Neural progenitor cell (in vitro differentiated cells): ENCODE measurements around the gene BGN.

Source experiments
- EZH2 ChIP-seq: fragments of 200-600 bp; sonication (generic); IDR thresholded peaks from 2 replicates; pipeline ENCODE4 v1.6.1; 2017; ENCODE audit warnings: antibody characterized with exemption, mild to moderate bottlenecking, moderate library complexity
- TF ChIP-seq, protein P1 (sequence below): fragments of 200-600 bp; sonication (generic); IDR thresholded peaks from 2 replicates; pipeline ENCODE4 v1.5.1; 2017; ENCODE audit warnings: antibody characterized with exemption, mild to moderate bottlenecking

DNA sequence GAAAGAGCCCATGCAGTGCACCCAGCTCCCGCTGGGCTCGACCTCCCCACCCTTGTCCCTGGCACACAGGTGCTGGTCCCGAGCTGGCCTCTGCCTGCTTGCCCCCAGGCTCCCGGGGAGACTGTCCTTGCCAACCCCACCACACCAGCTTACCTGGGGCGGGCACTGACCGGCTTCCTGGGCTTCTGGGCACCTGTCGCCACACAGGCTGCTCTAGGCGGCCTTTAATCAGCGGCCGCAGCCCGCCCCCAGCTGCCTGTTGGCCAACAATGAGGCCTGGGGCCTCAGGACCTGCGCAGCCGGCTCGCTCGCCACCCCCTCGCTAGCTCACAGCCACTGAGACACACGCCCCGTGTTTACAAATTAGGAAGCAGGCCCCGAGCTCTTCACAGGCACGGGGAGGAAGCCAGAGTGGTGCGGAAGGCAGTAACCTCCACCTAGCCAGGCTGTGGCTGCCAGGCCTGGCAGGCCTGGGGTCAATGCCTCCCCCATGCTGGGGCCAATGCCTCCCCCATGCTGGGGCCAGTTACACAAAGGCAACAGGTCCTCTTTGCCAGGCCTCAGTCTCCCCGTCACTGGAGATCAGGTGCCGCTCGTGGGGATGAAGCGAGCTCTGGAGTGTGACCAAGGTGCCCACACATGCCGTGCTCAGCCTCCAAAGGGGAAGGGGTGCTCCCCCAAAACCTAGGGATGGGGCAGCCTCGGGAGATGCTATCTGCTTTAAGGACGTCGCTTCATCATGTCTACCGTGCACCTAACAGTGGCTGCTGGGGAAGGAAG is 48.7 kb upstream of the BGN start, which contains the start of gene TREX2:
- TF ChIP-seq, protein P1, sequence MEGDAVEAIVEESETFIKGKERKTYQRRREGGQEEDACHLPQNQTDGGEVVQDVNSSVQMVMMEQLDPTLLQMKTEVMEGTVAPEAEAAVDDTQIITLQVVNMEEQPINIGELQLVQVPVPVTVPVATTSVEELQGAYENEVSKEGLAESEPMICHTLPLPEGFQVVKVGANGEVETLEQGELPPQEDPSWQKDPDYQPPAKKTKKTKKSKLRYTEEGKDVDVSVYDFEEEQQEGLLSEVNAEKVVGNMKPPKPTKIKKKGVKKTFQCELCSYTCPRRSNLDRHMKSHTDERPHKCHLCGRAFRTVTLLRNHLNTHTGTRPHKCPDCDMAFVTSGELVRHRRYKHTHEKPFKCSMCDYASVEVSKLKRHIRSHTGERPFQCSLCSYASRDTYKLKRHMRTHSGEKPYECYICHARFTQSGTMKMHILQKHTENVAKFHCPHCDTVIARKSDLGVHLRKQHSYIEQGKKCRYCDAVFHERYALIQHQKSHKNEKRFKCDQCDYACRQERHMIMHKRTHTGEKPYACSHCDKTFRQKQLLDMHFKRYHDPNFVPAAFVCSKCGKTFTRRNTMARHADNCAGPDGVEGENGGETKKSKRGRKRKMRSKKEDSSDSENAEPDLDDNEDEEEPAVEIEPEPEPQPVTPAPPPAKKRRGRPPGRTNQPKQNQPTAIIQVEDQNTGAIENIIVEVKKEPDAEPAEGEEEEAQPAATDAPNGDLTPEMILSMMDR, result no peak
- no peak for TF ChIP-seq EZH2
